ENCODE measurements around the gene DNMT1. TPM values are rescaled to one million over a fixed set of nuclear protein-coding genes. Genes with fewer than 3 reads are reported as not detected.

Gene DNMT1
- total RNA-seq, 1 experiment from 2014 or later = 133 TPM

GRCh38 chr19:10112895-10113591, 81.7 kb downstream of the DNMT1 start:
- BruUV-seq (replicated peaks) = no TSS peak
- H3K4me3 Mint-ChIP-seq (ENCODE audit: low read depth, unreplicated experiment) = no peak overlapping the region
- peak overlapping the region; percentile 69 for H3K27ac Mint-ChIP-seq (ENCODE audit: unreplicated experiment)
- peaks cover 83% of the 10 kb centered on the region for H3K36me3 Mint-ChIP-seq (ENCODE audit: insufficient read depth, unreplicated experiment)
- TF ChIP-seq, protein P1, sequence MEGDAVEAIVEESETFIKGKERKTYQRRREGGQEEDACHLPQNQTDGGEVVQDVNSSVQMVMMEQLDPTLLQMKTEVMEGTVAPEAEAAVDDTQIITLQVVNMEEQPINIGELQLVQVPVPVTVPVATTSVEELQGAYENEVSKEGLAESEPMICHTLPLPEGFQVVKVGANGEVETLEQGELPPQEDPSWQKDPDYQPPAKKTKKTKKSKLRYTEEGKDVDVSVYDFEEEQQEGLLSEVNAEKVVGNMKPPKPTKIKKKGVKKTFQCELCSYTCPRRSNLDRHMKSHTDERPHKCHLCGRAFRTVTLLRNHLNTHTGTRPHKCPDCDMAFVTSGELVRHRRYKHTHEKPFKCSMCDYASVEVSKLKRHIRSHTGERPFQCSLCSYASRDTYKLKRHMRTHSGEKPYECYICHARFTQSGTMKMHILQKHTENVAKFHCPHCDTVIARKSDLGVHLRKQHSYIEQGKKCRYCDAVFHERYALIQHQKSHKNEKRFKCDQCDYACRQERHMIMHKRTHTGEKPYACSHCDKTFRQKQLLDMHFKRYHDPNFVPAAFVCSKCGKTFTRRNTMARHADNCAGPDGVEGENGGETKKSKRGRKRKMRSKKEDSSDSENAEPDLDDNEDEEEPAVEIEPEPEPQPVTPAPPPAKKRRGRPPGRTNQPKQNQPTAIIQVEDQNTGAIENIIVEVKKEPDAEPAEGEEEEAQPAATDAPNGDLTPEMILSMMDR (IDR thresholded peaks at IDR 0.05; ENCODE audit: unreplicated experiment) = peak; percentile 35
- H3K27me3 Mint-ChIP-seq (ENCODE audit: unreplicated experiment) = no peaks in the 10 kb centered on the region
- no peaks in the 10 kb centered on the region for H3K9me3 Mint-ChIP-seq (ENCODE audit: low read depth, unreplicated experiment)
- intact Hi-C loops (cut with micrococcal nuclease; ENCODE audit: unreplicated experiment) = loop anchor here (5.0 kb wide), 1 partner anchor 81 kb away; no protein-coding TSS in a partner anchor
- DNase-seq = peak; percentile 69
- peaks cover 11% of the 10 kb centered on the region for H3K4me1 Mint-ChIP-seq (ENCODE audit: low read depth, unreplicated experiment)
- CTCF ChIA-PET = interaction anchor here (0.7 to 1.4 kb wide), 3 partner anchors 17 to 82 kb away, joined by 3 to 4 read pairs (median 3); no protein-coding TSS in a partner anchor

DNA sequence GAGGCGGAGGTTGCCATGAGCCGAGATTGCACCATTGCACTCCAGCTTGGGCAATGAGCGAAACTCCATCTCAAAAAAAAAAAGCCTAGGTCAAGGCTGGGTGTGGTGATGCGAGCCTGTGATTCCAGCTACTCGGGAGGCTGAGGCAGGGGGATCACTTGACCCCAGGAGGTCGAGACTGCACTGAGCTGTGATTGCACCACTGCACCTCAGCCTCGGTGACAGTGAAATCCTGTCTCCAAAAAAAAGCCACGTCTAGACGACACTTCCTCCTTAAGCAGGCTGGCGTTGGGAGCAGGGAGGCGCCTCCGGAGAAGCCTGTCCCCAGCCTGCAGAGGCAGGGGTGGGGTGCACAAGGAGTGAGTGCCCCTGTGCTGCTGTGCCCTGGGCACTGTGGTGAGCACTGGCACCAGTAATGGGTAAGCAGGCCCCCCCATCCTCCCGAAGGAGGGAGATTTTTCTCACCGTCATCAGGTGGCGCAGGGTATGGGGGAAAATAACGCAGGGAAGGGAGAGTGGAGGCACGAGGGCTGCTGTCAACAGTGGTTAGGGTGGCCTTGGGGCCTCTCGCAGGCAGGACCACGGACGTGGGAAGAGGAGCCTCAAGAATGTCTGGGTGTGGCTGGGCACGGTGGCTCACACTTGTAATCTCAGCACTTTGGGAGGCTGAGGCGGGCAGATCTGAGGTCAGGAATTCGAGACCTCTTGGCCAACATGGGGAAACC, 82.6 kb downstream of the DNMT1 start:
- BruUV-seq (replicated peaks) = no TSS peak
- H3K36me3 Mint-ChIP-seq (ENCODE audit: insufficient read depth, unreplicated experiment) = peaks cover 78% of the 10 kb centered on the region
- CTCF ChIA-PET = no interaction called here
- no peaks in the 10 kb centered on the region for H3K27me3 Mint-ChIP-seq (ENCODE audit: unreplicated experiment)
- H3K4me3 Mint-ChIP-seq (ENCODE audit: low read depth, unreplicated experiment) = no peak overlapping the region
- H3K9me3 Mint-ChIP-seq (ENCODE audit: low read depth, unreplicated experiment) = no peaks in the 10 kb centered on the region
- DNase-seq = no peak
- H3K4me1 Mint-ChIP-seq (ENCODE audit: low read depth, unreplicated experiment) = peaks cover 12% of the 10 kb centered on the region
- H3K27ac Mint-ChIP-seq (ENCODE audit: unreplicated experiment) = peak overlapping the region; percentile 69
- TF ChIP-seq, protein P1 (IDR thresholded peaks at IDR 0.05; ENCODE audit: unreplicated experiment) = no peak
- intact Hi-C loops (cut with micrococcal nuclease; ENCODE audit: unreplicated experiment) = loop anchor here (5.0 kb wide), 1 partner anchor 80 kb away; no protein-coding TSS in a partner anchor

DNA sequence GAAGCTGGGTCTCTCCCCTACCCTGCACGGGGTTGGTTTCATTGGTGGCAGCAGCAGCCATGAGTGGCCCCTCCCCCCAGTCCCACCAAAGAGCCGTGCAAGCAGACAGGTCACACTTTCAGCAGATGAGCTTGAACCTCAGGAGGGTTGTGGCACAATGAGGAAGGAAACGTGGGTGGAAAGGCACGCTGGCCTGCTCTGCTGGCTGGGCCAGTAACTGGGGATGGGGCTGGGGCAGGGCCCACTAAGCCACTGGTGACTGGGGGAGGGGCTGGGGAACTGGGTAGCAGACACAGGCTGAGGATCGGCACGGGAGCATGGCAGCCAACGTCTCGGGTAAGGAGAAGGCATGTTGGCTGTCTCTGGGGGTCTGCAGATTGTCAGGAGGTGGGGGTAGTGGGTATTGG, 83.3 kb downstream of the DNMT1 start, which contains the start of gene P2RY11:
Gene P2RY11, plus strand, starts transcription at position 289 of the 407 bp plus-strand sequence. Its CDS starts 29 bp downstream, at position 318.
- CTCF ChIA-PET = no interaction called here
- no TSS peak for BruUV-seq (replicated peaks)

DNA sequence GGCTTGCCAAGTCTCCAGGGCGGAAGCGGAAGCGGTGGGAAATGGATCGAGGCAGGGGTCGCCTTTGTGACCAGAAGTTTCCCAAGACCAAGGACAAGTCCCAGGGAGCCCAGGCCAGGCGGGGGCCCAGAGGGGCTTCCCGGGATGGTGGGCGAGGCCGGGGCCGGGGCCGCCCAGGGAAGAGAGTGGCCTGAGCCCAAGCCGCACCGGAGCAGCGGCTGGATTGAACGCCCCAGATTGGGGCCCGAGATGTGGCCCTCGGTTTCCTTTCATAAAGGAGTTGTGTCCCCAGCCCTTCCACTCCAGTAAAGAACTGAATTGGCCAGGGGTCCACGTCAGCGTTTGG, 83.8 kb downstream of the DNMT1 start:
- Mint-ChIP-seq H3K4me3 (ENCODE audit: low read depth, unreplicated experiment) (no peak overlapping the region), H3K27me3 (ENCODE audit: unreplicated experiment) (no peaks in the 10 kb centered on the region), H3K27ac (ENCODE audit: unreplicated experiment) (peak overlapping the region; percentile 77), H3K4me1 (ENCODE audit: low read depth, unreplicated experiment) (peaks cover 18% of the 10 kb centered on the region), H3K9me3 (ENCODE audit: low read depth, unreplicated experiment) (no peaks in the 10 kb centered on the region), H3K36me3 (ENCODE audit: insufficient read depth, unreplicated experiment) (peaks cover 78% of the 10 kb centered on the region)
- intact Hi-C loops (cut with micrococcal nuclease; ENCODE audit: unreplicated experiment) = loop anchor here (5.0 kb wide), 1 partner anchor 79 kb away; no protein-coding TSS in a partner anchor
- TF ChIP-seq, protein P1 (IDR thresholded peaks at IDR 0.05; ENCODE audit: unreplicated experiment) = no peak
- BruUV-seq (replicated peaks) = no TSS peak
- no peak for DNase-seq
- CTCF ChIA-PET = no interaction called here

More for the DNA sequence above, 83.3 kb downstream of the DNMT1 start, which contains the start of gene P2RY11:
- Mint-ChIP-seq H3K36me3 (ENCODE audit: insufficient read depth, unreplicated experiment) (peaks cover 78% of the 10 kb centered on the region), H3K9me3 (ENCODE audit: low read depth, unreplicated experiment) (no peaks in the 10 kb centered on the region), H3K4me3 (ENCODE audit: low read depth, unreplicated experiment) (no peak within 1 kb of the TSS), H3K4me1 (ENCODE audit: low read depth, unreplicated experiment) (peaks cover 18% of the 10 kb centered on the region), H3K27ac (ENCODE audit: unreplicated experiment) (peak within 1 kb of the TSS; percentile 77), H3K27me3 (ENCODE audit: unreplicated experiment) (no peaks in the 10 kb centered on the region)
- TF ChIP-seq, protein P1 (IDR thresholded peaks at IDR 0.05; ENCODE audit: unreplicated experiment) = no peak
- intact Hi-C loops (cut with micrococcal nuclease; ENCODE audit: unreplicated experiment) = loop anchor here (5.0 kb wide), 1 partner anchor 79 kb away; no protein-coding TSS in a partner anchor
- DNase-seq = no peak
